ENCODE measurements around the gene ROR2.
"Not testable (repeated sequence)": the region's sequence is repeated elsewhere in the genome, so short reads cannot be mapped to it uniquely, and the experiment has no call there.

- not testable (repeated sequence) for TF ChIP-seq EZH2phosphoT487 (IDR thresholded peaks at IDR 0.05; ENCODE audit: borderline replicate concordance); CTCF (conservative IDR thresholded peaks at IDR 0.05; ENCODE audit: low read length)
These were observed 327.9 kb downstream of the ROR2 start for GRCh38 chr9:91622121-91622520.
